Keratinocyte (primary cell): ENCODE data around the gene SLK. TPM values are rescaled to one million over a fixed set of nuclear protein-coding genes. Genes with fewer than 3 reads are reported as not detected.

Experiments used
- DNase-seq: peaks from one replicate; pipeline ENCODE4 v3.0.0-alpha.2; 2011; ENCODE audit warnings: low read depth, missing footprints, low spot score
- FAIRE-seq: peaks from 2 replicates; lab custom pipeline; 2011; peaks lifted over from hg19 to GRCh38; lab: Jason Lieb, UNC
- H2AFZ ChIP-seq: 2 replicates; pipeline ENCODE4 v1.6.0; 2012; ENCODE audit warnings: low read length, control low read depth, inconsistent platforms; ENCODE audit not compliant: control insufficient read depth
- H3K27ac ChIP-seq: 2 replicates; pipeline ENCODE4 v1.5.1; 2011; ENCODE audit warnings: low read length; ENCODE audit not compliant: control insufficient read depth, insufficient read depth
- H3K27me3 ChIP-seq: 3 replicates; pipeline ENCODE4 v1.6.0; 2011; ENCODE audit warnings: low read length; ENCODE audit not compliant: control insufficient read depth, insufficient read depth; ENCODE audit errors: extremely low read depth
- H3K36me3 ChIP-seq, 2 experiments: 2 replicates in 1 of 2; 3 replicates in 1 of 2; pipeline ENCODE4 v1.5.1; 2011; ENCODE audit warnings: low read length in 2 of 2, mild to moderate bottlenecking in 1 of 2; ENCODE audit not compliant: control insufficient read depth in 2 of 2, insufficient read depth in 2 of 2; ENCODE audit errors: extremely low read depth in 1 of 2
- H3K4me1 ChIP-seq: 3 replicates; pipeline ENCODE4 v1.5.1; 2011; ENCODE audit warnings: low read length; ENCODE audit not compliant: control insufficient read depth, insufficient read depth; ENCODE audit errors: extremely low read depth
- H3K4me2 ChIP-seq: 3 replicates; pipeline ENCODE4 v1.6.0; 2011; ENCODE audit warnings: low read depth, low read length; ENCODE audit not compliant: control insufficient read depth, insufficient read depth; ENCODE audit errors: extremely low read depth
- H3K4me3 ChIP-seq, 3 experiments: fragments of 200-600 bp in 1 of 3; sonication (generic) in 1 of 3; 2 replicates in 2 of 3; 3 replicates in 1 of 3; pipeline ENCODE4 v1.5.1; 2011 to 2016; ENCODE audit warnings: low read length in 3 of 3, mild to moderate bottlenecking in 3 of 3, control low read depth in 2 of 3, inconsistent platforms in 1 of 3, low read depth in 1 of 3, mixed read lengths in 1 of 3, mixed run types in 1 of 3, moderate library complexity in 1 of 3; ENCODE audit not compliant: control insufficient read depth in 2 of 3, insufficient read depth in 2 of 3; ENCODE audit errors: extremely low read depth in 1 of 3
- H3K79me2 ChIP-seq: 2 replicates; pipeline ENCODE4 v1.6.0; 2012; ENCODE audit warnings: low read length; ENCODE audit not compliant: control insufficient read depth, insufficient read depth
- H3K9ac ChIP-seq: 3 replicates; pipeline ENCODE4 v1.6.0; 2011; ENCODE audit warnings: low read length; ENCODE audit not compliant: control insufficient read depth, insufficient read depth; ENCODE audit errors: extremely low read depth
- H3K9me1 ChIP-seq: 3 replicates; pipeline ENCODE4 v1.6.0; 2011; ENCODE audit warnings: low read length; ENCODE audit not compliant: control insufficient read depth, insufficient read depth; ENCODE audit errors: extremely low read depth
- H3K9me3 ChIP-seq: 2 replicates; pipeline ENCODE4 v1.5.1; 2012; ENCODE audit warnings: low read depth, low read length; ENCODE audit not compliant: control insufficient read depth
- H4K20me1 ChIP-seq: 3 replicates; pipeline ENCODE4 v1.6.0; 2011; ENCODE audit warnings: low read length; ENCODE audit not compliant: control insufficient read depth, insufficient read depth; ENCODE audit errors: extremely low read depth
- EZH2 ChIP-seq: IDR thresholded peaks from one replicate; pipeline ENCODE4 v1.6.1; 2012; ENCODE audit warnings: inconsistent platforms, mild to moderate bottlenecking, low read length, moderate library complexity
- dilution Hi-C: fragments of 300-500 bp; cut with MboI; formaldehyde crosslinking; loops from one replicate; pipeline ENCODE4 v1.7.0; 2020; ENCODE audit warnings: low sequenced_read_pairs; ENCODE audit not compliant: extremely low pct_ligation_motif_present
- polyA plus RNA-seq, 5 experiments: library from polyadenylated mRNA; depleted of rRNA in 3 of 5; stranded (reverse) in 3 of 5; stranded (forward) in 1 of 5; unstranded in 1 of 5; fragments of >200 nt; gene quantifications; 1 replicate in 1 of 5; 2 replicates in 3 of 5; 3 replicates in 1 of 5; pipeline versions ENCODE4 v1.2.1 to v1.2.3, GENCODE V29; 2011 to 2012; ENCODE audit warnings: missing spikeins in 2 of 5, low read depth in 1 of 5, low replicate concordance in 1 of 5
- TF ChIP-seq, protein P1 (sequence below), 3 experiments: IDR thresholded peaks in 1 of 3; conservative IDR thresholded peaks in 1 of 3; optimal IDR thresholded peaks in 1 of 3; 2 replicates in 2 of 3; 3 replicates in 1 of 3; pipeline versions ENCODE3 to v1.5.1; 2011; ENCODE audit warnings: low read length in 3 of 3, mild to moderate bottlenecking in 3 of 3, moderate library complexity in 2 of 3, control low read depth in 1 of 3, inconsistent platforms in 1 of 3; ENCODE audit not compliant: insufficient read depth in 2 of 3; ENCODE audit errors: extremely low read depth in 1 of 3

SLK gene
- polyA plus RNA-seq, 1 donor (not counting 4 experiments of a cell fraction or from before 2014, with no cell fraction given) = 36.7 TPM

- H3K9me1 ChIP-seq = no peaks in the 10 kb centered on the region
- no peak overlapping the region for H2AFZ ChIP-seq
- DNase-seq = no peak
- H3K27me3 ChIP-seq = no peaks in the 10 kb centered on the region
- H3K79me2 ChIP-seq = no peaks in the 10 kb centered on the region
- H4K20me1 ChIP-seq = no peaks in the 10 kb centered on the region
- no peak overlapping the region for H3K27ac ChIP-seq
- H3K9me3 ChIP-seq = no peaks in the 10 kb centered on the region
- FAIRE-seq = no peak
- no peak overlapping the region for H3K4me2 ChIP-seq
- no peak overlapping the region for H3K4me3 ChIP-seq
- peaks cover 21% of the 10 kb centered on the region for H3K4me1 ChIP-seq
- H3K36me3 ChIP-seq = no peaks in the 10 kb centered on the region
- no peak for TF ChIP-seq EZH2
- TF ChIP-seq, protein P1, sequence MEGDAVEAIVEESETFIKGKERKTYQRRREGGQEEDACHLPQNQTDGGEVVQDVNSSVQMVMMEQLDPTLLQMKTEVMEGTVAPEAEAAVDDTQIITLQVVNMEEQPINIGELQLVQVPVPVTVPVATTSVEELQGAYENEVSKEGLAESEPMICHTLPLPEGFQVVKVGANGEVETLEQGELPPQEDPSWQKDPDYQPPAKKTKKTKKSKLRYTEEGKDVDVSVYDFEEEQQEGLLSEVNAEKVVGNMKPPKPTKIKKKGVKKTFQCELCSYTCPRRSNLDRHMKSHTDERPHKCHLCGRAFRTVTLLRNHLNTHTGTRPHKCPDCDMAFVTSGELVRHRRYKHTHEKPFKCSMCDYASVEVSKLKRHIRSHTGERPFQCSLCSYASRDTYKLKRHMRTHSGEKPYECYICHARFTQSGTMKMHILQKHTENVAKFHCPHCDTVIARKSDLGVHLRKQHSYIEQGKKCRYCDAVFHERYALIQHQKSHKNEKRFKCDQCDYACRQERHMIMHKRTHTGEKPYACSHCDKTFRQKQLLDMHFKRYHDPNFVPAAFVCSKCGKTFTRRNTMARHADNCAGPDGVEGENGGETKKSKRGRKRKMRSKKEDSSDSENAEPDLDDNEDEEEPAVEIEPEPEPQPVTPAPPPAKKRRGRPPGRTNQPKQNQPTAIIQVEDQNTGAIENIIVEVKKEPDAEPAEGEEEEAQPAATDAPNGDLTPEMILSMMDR (optimal IDR thresholded peaks at IDR 0.05 in 1 of 3, IDR thresholded peaks at IDR 0.05 in 1 of 3, conservative IDR thresholded peaks at IDR 0.05 in 1 of 3; ENCODE audit: extremely low read depth in 1 of 3, insufficient read depth in 2 of 3, low read length in 3 of 3) = no peak
- no peak overlapping the region for H3K9ac ChIP-seq
- dilution Hi-C loops = no loop called here
Observed at GRCh38 chr10:103922659-103923058, 44.3 kb upstream of the SLK start.

GRCh38 chr10:103923502-103923901 is 43.4 kb upstream of the SLK start:
- dilution Hi-C loops = no loop called here
- no peak for TF ChIP-seq EZH2
- TF ChIP-seq, protein P1 (optimal IDR thresholded peaks at IDR 0.05 in 1 of 3, IDR thresholded peaks at IDR 0.05 in 1 of 3, conservative IDR thresholded peaks at IDR 0.05 in 1 of 3; ENCODE audit: extremely low read depth in 1 of 3, insufficient read depth in 2 of 3, low read length in 3 of 3) = no peak
- no peak for DNase-seq
- no peak overlapping the region for H3K4me3 ChIP-seq
- no peaks in the 10 kb centered on the region for H4K20me1 ChIP-seq
- H3K27ac ChIP-seq = no peak overlapping the region
- H3K27me3 ChIP-seq = no peaks in the 10 kb centered on the region
- H3K9me3 ChIP-seq = no peaks in the 10 kb centered on the region
- H3K36me3 ChIP-seq = no peaks in the 10 kb centered on the region
- no peaks in the 10 kb centered on the region for H3K79me2 ChIP-seq
- no peaks in the 10 kb centered on the region for H3K9me1 ChIP-seq
- no peak overlapping the region for H2AFZ ChIP-seq
- peak; percentile 81 for FAIRE-seq
- H3K9ac ChIP-seq = no peak overlapping the region
- peaks cover 19% of the 10 kb centered on the region for H3K4me1 ChIP-seq
- H3K4me2 ChIP-seq = peak overlapping the region; percentile 10
